Neuron (in vitro differentiated cells): Measurements from ENCODE around the gene PDGFB.
A peak's percentile ranks its signal among the peaks of the same experiment; 100 is the strongest.

ENCODE experiments used
- H2AFZ ChIP-seq: one replicate; pipeline ENCODE4 v1.6.1; 2013; ENCODE audit warnings: low read depth, mild to moderate bottlenecking, inconsistent platforms, low read length, moderate library complexity
- H3K27me3 ChIP-seq: one replicate; pipeline ENCODE4 v1.6.1; 2013; ENCODE audit warnings: low read length; ENCODE audit not compliant: insufficient read depth
- H3K36me3 ChIP-seq: one replicate; pipeline ENCODE4 v1.6.1; 2013; ENCODE audit warnings: low read length; ENCODE audit not compliant: insufficient read depth
- H3K4me1 ChIP-seq: one replicate; pipeline ENCODE4 v1.6.1; 2013; ENCODE audit warnings: low read length; ENCODE audit not compliant: insufficient read depth
- H3K4me3 ChIP-seq: 2 replicates; pipeline ENCODE4 v1.5.1; 2013; ENCODE audit warnings: mild to moderate bottlenecking, low read length, moderate library complexity
- H3K9me3 ChIP-seq: one replicate; pipeline ENCODE4 v1.6.1; 2013; ENCODE audit warnings: low read length

The PDGFB gene

DNA sequence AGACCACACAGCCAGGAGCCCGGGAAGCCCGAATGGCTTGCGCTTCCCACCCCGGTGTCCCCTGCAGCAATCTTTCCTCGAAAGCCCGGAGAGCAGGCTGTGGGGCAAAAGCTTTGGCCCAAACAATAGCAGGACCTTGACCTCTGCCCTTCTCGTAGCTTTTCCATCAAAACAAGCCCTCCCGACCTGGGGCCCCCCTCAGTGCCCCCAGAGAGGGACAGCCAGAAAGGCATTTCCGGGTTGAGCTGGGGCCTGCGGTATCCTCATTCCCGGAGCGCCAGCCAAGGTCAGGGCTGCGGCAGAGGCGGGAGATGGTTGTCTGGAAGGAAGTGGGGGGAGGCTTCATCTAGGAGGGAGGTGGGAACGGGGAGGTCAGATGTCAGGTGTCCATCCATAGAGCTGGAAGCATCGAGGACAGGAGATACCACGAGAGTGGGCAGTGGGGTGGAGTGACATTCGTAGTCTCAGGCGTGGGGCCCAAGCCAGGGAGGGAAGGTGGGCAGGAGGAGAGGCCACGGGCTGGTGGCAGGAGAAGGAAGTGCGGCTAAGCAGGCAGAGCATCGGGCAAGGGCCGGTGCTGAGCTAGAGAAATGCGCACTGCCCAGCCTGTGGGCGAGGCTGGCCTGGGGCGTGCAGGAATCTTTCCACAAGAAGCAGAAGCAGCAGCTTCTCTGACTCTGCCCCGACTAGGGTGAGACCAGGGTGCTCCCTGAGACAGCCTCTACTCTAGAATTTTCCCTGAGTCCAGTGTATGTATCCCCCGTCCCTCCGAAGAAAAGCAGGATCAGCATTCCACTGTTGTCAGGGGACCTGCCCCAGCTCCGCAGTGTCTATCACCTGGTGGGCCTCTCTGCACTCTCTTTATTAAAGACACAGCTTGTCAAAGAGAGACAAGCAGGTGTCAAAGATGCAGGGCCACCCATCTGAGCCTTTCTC, 14.3 kb downstream of the PDGFB start:
- Histone ChIP-seq H3K4me1 (peaks cover 50% of the 10 kb centered on the region), H3K4me3 (peak overlapping the region; percentile 6), H2AFZ (peak overlapping the region; percentile 23), H3K9me3 (no peaks in the 10 kb centered on the region), H3K36me3 (no peaks in the 10 kb centered on the region), H3K27me3 (no peaks in the 10 kb centered on the region)

DNA sequence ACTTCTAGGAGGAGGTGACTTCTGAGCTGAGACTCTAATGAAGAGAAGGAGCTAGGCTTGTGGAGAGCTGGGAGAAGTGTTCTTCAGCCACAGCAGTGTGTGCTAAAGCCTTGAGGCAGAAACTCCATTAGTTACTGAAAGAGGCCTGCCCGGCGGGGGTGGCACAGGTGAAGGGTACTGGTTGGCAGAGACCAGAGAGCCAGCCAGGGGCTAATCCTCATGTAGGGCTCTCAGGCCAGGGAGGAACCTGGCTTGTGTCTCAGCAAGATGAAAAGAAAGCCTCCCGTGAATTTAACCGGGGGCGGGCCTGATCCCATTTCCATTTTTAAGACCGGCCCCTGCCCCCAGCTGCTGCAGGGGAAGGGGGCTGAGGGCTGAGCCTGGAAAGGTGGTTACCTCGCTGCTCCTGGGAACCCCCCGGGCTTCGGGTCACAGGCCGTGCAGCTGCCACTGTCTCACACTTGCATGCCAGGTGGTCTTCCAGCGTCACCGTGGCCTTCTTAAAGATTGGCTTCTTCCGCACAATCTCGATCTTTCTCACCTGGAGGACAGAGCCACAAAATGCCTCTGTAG, 15.0 kb downstream of the PDGFB start:
- peak overlapping the region; percentile 23 for H2AFZ ChIP-seq
- peaks cover 43% of the 10 kb centered on the region for H3K4me1 ChIP-seq
- no peaks in the 10 kb centered on the region for H3K9me3 ChIP-seq
- no peaks in the 10 kb centered on the region for H3K27me3 ChIP-seq
- no peaks in the 10 kb centered on the region for H3K36me3 ChIP-seq
- H3K4me3 ChIP-seq, result no peak overlapping the region

DNA sequence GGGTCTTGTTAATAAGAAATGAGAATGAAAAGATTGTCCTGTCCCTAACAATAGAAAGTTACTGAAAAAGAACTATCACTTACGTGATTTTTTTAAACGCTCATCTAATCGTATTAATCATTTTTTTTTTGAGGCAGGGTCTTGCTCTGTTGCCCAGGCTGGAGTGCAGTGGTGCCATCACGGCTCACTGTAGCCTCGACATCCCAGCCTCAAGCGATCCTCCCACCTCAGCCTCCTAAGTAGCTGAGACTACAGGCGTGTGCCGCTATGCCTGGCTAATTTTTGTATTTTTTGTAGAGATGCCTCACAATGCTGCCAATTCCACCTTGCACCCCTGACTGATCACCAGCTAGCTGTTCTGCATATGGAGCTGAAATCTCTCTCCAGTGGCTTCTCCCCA, 15.7 kb downstream of the PDGFB start:
- H3K4me1 ChIP-seq, result peaks cover 36% of the 10 kb centered on the region
- H2AFZ ChIP-seq, result no peak overlapping the region
- H3K36me3 ChIP-seq, result no peaks in the 10 kb centered on the region
- H3K4me3 ChIP-seq, result no peak overlapping the region
- no peaks in the 10 kb centered on the region for H3K9me3 ChIP-seq
- no peaks in the 10 kb centered on the region for H3K27me3 ChIP-seq

DNA sequence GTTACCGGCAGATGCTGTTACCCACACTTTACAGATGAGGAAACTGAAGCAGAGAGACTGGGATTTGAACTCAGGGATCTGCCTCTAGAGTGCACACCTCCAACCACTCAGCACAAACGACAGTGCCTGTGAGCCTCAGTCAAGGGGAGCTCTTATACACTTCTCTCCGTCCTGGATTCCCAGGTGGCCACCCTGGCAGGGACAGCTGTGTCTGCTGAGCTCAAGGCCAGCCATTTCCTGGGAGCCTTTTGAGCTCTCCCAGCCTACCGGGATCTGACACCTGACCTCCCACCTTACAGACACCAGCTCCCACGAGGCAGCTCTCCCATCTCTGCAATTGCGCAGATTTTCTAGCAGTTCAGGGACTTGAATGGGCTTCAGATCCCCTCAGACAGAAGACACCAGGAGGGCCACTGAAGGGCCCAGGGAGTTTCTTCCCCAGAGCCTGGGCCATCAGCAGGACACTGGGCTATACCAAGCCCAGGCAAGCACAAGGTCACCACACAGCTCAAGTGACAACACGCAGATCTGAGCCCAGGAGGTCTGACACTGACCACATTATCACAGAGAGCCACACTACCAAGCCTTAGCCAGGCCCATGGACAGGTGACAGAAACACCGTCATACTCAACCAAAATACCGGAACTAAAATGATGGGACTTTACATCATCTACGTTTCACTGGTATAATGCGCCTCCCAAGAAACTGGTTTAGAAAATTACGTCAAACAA, 17.1 kb downstream of the PDGFB start:
- no peaks in the 10 kb centered on the region for H3K36me3 ChIP-seq
- peaks cover 24% of the 10 kb centered on the region for H3K4me1 ChIP-seq

DNA sequence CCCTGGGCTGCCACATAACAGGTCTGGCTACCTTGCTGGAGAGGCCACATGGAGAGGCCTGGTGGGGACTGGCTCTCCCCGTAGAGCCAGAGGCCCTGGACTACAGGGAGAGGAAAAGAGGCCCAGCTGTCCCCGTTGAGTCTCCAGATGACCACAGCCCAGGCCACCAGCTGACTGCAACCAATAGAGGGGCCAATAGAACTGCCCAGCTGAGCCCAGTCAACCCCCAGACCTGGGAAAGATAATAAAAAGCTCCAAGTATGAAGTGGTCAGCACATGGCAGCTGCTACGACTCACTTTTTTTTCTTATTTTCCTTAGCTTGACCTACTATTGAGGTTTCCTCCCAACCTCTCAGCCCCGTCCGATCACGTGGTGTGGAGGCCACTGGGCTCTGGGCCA, 18.4 kb downstream of the PDGFB start:
- peaks cover 2% of the 10 kb centered on the region for H3K9me3 ChIP-seq
- H3K27me3 ChIP-seq, result no peaks in the 10 kb centered on the region
- no peak overlapping the region for H3K4me3 ChIP-seq
- peaks cover 21% of the 10 kb centered on the region for H3K4me1 ChIP-seq
- no peak overlapping the region for H2AFZ ChIP-seq
- H3K36me3 ChIP-seq, result no peaks in the 10 kb centered on the region

More for the DNA sequence above, 17.1 kb downstream of the PDGFB start:
- H3K9me3 ChIP-seq, result no peaks in the 10 kb centered on the region
- no peak overlapping the region for H2AFZ ChIP-seq
- no peak overlapping the region for H3K4me3 ChIP-seq
- no peaks in the 10 kb centered on the region for H3K27me3 ChIP-seq

DNA sequence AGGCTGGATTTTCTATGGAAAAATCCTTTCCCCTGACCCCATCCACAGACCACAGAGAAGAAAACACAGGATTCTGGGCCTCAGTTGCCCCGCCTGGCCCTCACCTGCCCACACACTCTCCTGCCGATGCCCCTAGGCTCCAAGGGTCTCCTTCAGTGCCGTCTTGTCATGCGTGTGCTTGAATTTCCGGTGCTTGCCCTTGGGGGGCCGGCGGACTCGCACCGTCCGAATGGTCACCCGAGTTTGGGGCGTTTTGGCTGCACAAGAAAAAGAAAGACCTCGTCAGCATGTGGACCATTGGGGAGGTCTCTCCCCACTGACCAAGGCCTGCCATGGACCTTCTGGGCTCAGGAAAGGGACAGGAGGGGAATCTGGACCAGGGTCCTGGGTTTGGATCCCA, 19.2 kb downstream of the PDGFB start:
- peaks cover 14% of the 10 kb centered on the region for H3K4me1 ChIP-seq
- H3K9me3 ChIP-seq, result peaks cover 2% of the 10 kb centered on the region
- H3K36me3 ChIP-seq, result no peaks in the 10 kb centered on the region
- no peak overlapping the region for H3K4me3 ChIP-seq
- no peak overlapping the region for H2AFZ ChIP-seq
- no peaks in the 10 kb centered on the region for H3K27me3 ChIP-seq

DNA sequence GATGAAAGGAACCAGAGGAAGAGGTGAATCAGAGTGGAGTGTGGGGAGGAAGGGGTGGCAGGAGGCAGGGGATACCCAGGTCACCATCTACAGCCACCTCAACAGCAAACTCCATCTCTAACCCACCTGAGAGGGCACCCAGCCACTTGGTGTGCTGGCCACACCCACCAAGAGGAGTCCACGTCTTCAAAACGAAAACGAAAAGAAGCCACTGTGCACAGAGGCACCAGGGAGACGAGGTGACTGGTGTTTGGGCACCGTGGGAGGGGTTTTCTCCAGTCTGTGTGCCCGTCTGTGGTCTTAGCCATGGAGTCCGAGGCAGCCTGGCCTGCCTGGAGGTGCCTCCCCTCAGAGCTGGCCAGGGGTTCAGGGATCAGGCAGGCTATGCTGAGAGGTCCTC, 20.2 kb downstream of the PDGFB start:
- no peak overlapping the region for H3K4me3 ChIP-seq
- no peaks in the 10 kb centered on the region for H3K36me3 ChIP-seq
- H3K9me3 ChIP-seq, result peaks cover 2% of the 10 kb centered on the region
- H3K4me1 ChIP-seq, result peaks cover 9% of the 10 kb centered on the region
- H2AFZ ChIP-seq, result no peak overlapping the region
- no peaks in the 10 kb centered on the region for H3K27me3 ChIP-seq

DNA sequence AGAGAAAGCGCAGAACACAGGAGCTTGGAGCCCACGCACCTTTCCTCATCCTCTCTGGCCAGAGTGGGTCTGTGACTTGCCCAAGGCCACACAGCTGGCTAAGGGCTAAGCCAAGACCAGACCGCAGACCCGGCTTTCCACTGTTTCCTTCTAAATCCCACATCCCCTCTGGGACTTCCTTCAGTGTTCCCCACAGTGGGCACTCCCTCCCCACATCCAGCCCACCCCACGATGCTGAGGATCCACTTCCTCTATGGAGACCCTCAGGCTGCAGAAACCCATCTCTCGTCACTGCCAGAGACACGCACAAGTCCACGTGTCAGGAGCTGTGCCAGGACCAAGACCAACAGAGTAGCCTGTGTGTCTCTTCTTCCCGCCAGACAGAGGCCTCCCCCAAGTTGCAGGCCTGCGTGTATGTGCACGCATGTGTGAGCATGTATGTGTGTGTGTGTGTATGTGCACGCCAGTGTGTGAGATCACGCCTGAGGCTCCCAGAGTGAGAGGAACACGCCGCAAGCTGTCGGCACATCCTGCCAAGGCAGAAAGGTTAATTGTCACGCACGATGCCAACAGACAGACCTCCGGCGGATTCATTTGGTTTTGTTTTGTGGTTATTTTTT, 21.6 kb downstream of the PDGFB start:
- peaks cover 2% of the 10 kb centered on the region for H3K9me3 ChIP-seq
- no peaks in the 10 kb centered on the region for H3K27me3 ChIP-seq
- no peak overlapping the region for H2AFZ ChIP-seq
- no peaks in the 10 kb centered on the region for H3K36me3 ChIP-seq
- H3K4me3 ChIP-seq, result no peak overlapping the region
- peaks cover 13% of the 10 kb centered on the region for H3K4me1 ChIP-seq

DNA sequence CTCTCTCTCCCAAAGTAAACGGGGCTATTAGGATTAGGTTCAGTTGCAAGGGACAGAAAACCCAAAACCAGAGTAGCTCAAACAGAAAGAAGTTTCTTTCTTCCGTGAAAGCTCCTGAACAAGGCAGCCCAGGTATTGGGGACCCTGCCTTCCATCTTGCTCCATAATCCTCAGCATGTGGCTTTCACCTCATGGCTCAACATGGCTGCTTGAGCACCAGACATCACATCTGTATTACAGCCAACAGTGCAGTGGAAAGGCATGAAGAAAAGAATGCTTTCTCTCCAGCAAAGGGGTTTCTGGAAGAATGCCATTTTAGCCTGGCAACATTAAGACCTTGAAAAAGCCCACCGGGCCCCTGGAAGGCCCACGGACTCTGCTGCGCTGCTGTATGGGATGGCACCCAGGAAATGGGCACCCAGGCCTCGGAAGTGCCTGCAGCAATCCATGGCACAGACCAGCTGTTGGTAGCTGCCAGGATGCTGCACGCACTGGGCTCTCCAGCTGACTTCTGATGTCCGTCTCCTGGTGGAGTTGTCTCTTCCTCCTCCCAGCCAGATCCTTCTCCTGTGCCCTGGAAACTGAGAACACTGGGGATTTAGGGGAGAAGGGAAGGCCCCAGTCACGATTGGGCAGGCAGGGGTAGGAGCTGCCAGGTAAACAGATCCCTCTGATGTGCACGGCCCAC, 22.6 kb downstream of the PDGFB start:
- no peak overlapping the region for H2AFZ ChIP-seq
- H3K9me3 ChIP-seq, result peaks cover 2% of the 10 kb centered on the region
- peaks cover 13% of the 10 kb centered on the region for H3K4me1 ChIP-seq
- H3K36me3 ChIP-seq, result no peaks in the 10 kb centered on the region
- no peak overlapping the region for H3K4me3 ChIP-seq
- no peaks in the 10 kb centered on the region for H3K27me3 ChIP-seq

DNA sequence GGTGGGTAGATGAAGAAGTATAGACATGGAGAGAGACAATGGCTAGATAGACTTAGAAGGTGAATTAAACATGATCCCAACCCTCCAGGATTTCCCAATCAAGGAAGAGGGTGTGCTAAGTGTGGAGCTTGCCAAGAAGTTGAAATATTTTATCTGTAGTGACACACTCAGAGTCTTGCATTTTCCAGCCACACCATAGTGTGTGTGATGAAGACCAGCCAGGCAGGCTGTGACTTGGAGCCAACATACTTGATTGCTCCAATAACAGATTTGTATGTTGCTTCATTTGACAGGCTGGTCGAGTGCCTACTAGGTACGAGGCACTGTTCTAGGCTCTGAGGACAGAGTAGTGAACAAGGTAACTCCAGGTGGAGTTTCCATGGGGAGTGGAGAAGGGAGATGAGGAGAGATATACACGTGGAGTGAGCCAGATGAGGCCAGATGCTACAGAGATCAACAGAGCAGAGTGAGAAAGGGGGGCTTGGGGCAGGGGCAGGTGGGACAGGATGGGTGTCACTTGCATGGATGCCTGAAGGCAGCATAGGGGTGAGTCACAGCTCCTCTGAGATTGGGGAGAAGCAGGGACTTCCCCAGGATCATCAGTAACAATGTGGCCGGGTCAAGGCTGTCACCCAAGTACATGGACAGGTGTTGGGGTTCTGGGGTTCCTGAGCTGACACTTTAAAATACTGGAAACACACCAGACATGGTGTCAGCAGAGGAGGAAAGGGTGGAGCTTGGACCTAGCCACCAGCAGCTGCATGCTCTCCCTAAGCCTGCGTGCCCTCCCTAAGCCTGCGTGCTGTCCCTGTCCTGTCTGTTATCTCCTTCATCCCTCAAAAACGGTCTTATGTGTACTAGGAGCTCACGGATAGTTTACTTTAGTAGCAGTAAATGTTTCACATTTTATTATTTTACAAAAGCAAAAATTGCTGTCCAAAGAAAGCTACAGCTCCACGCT, 23.6 kb downstream of the PDGFB start:
- Histone ChIP-seq H3K36me3 (no peaks in the 10 kb centered on the region), H3K9me3 (peaks cover 2% of the 10 kb centered on the region), H2AFZ (no peak overlapping the region), H3K4me1 (peaks cover 13% of the 10 kb centered on the region), H3K4me3 (no peak overlapping the region), H3K27me3 (no peaks in the 10 kb centered on the region)

DNA sequence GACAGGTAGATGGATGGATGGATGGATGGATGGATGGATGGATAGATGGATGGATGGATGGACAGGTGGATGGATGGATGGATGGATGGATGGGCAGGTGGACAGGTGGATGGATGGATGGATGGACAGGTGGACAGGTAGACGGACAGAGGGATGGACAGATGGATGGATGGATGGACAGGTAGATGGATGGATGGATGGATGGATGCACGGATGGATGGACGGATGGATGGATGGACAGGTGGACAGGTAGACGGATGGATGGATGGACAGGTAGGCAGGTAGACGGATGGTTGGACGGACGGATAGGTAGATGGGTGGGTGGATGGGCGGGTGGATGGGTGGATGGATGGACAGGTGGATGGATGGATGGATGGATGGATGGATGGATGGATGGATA, 24.3 kb downstream of the PDGFB start:
- Histone ChIP-seq H3K27me3 (no peaks in the 10 kb centered on the region), H2AFZ (no peak overlapping the region), H3K4me1 (peaks cover 13% of the 10 kb centered on the region), H3K4me3 (no peak overlapping the region), H3K9me3 (peaks cover 2% of the 10 kb centered on the region), H3K36me3 (no peaks in the 10 kb centered on the region)
